HG03575 (cell line): ENCODE data around the gene TARP.
"Not testable (repeated sequence)": the region's sequence is repeated elsewhere in the genome, so short reads cannot be mapped to it uniquely, and the experiment has no call there.

Source experiments
- ATAC-seq: cut with Tn5 transposase; IDR thresholded peaks from one replicate; pipeline ENCODE4 v1.9.1; 2021; ENCODE audit not compliant: unreplicated experiment, insufficient number of reproducible peaks, low FRiP score; ENCODE audit errors: extremely low read depth

Gene TARP

GRCh38 chr7:38269704-38270346 is 3.6 kb downstream of the TARP start:
- not testable (repeated sequence) for ATAC-seq

- not testable (repeated sequence) for ATAC-seq
Measured at GRCh38 chr7:38265958-38266357, 7.5 kb downstream of the TARP start.

- ATAC-seq, result not testable (repeated sequence)
Measured at GRCh38 chr7:38264602-38265001, 8.8 kb downstream of the TARP start.

GRCh38 chr7:38263274-38263673 is 10.2 kb downstream of the TARP start:
- ATAC-seq, result not testable (repeated sequence)

GRCh38 chr7:38262545-38262944 is 10.9 kb downstream of the TARP start:
- ATAC-seq, result no peak

- not testable (repeated sequence) for ATAC-seq
Measured at GRCh38 chr7:38262026-38262425, 11.4 kb downstream of the TARP start.

- ATAC-seq, result not testable (repeated sequence)
Measured at GRCh38 chr7:38261601-38262000, 11.8 kb downstream of the TARP start.

- not testable (repeated sequence) for ATAC-seq
Measured at GRCh38 chr7:38259157-38259556, 14.3 kb downstream of the TARP start.

- no peak for ATAC-seq
Measured at GRCh38 chr7:38257350-38257677, 16.1 kb downstream of the TARP start.

GRCh38 chr7:38249849-38250248 is 23.6 kb downstream of the TARP start:
- peak; percentile 98 for ATAC-seq

GRCh38 chr7:38248069-38248567 is 25.3 kb downstream of the TARP start:
- ATAC-seq, result no peak

GRCh38 chr7:38245409-38245977 is 27.9 kb downstream of the TARP start:
- no peak for ATAC-seq

GRCh38 chr7:38244516-38244915 is 28.9 kb downstream of the TARP start:
- no peak for ATAC-seq

GRCh38 chr7:38243345-38243744 is 30.1 kb downstream of the TARP start:
- ATAC-seq, result not testable (repeated sequence)

- no peak for ATAC-seq
Measured at GRCh38 chr7:38242814-38243213, 30.6 kb downstream of the TARP start.

GRCh38 chr7:38241071-38241470 is 32.4 kb downstream of the TARP start:
- ATAC-seq, result no peak

- not testable (repeated sequence) for ATAC-seq
Measured at GRCh38 chr7:38239129-38239528, 34.3 kb downstream of the TARP start.

- ATAC-seq, result no peak
Measured at GRCh38 chr7:38235606-38236005, 37.8 kb downstream of the TARP start.

GRCh38 chr7:38234759-38235158 is 38.7 kb downstream of the TARP start:
- ATAC-seq, result not testable (repeated sequence)

GRCh38 chr7:38232502-38233366 is 40.7 kb downstream of the TARP start:
- peak; percentile 59 for ATAC-seq
